Stimulated activated CD8-positive, alpha-beta memory T cell treated with anti-CD3 and anti-CD28 coated beads, Interleukin-7, amount 100 ng/mL, for 48 hours (primary cell): ENCODE data around the gene CCDC85C.

Experiments used
- DNase-seq, 2 donors: peaks; one replicate each; pipeline ENCODE4 v3.0.0-alpha.2; 2020; ENCODE audit warnings: low read depth in 1 of 2; ENCODE audit errors: extremely low read depth in 1 of 2

Gene CCDC85C

GRCh38 chr14:99527427-99528076 lies 76.5 kb downstream of the CCDC85C start:
- DNase-seq: no peak

- no peak for DNase-seq
Measured at GRCh38 chr14:99527026-99527425, 77.0 kb downstream of the CCDC85C start.

- DNase-seq: no peak
Measured at GRCh38 chr14:99525699-99526080, 78.3 kb downstream of the CCDC85C start.

GRCh38 chr14:99524804-99525698 lies 79.0 kb downstream of the CCDC85C start:
- no peak for DNase-seq

- no peak for DNase-seq
Measured at GRCh38 chr14:99524091-99524661, 79.8 kb downstream of the CCDC85C start.

GRCh38 chr14:99523704-99524055 lies 80.3 kb downstream of the CCDC85C start:
- no peak for DNase-seq

GRCh38 chr14:99522934-99523703 lies 80.9 kb downstream of the CCDC85C start:
- DNase-seq: no peak

GRCh38 chr14:99522457-99522891 lies 81.5 kb downstream of the CCDC85C start:
- no peak for DNase-seq

GRCh38 chr14:99522025-99522401 lies 82.0 kb downstream of the CCDC85C start:
- no peak for DNase-seq

GRCh38 chr14:99521176-99522024 lies 82.6 kb downstream of the CCDC85C start:
- no peak for DNase-seq

GRCh38 chr14:99520571-99521081 lies 83.4 kb downstream of the CCDC85C start:
- no peak for DNase-seq

- no peak for DNase-seq
Measured at GRCh38 chr14:99519931-99520421, 84.0 kb downstream of the CCDC85C start.

- DNase-seq: no peak
Measured at GRCh38 chr14:99519347-99519881, 84.6 kb downstream of the CCDC85C start.

GRCh38 chr14:99518441-99519346 lies 85.3 kb downstream of the CCDC85C start:
- peak; percentile 48 to 50 for DNase-seq

- DNase-seq: no peak
Measured at GRCh38 chr14:99517643-99518381, 86.2 kb downstream of the CCDC85C start.

- DNase-seq: no peak
Measured at GRCh38 chr14:99516871-99517642, 87.0 kb downstream of the CCDC85C start.
